GM12892 (cell line): Measurements from ENCODE around the gene ALKBH8. TPM values are rescaled to one million over a fixed set of nuclear protein-coding genes. Genes with fewer than 3 reads are reported as not detected.

ENCODE experiments used
- DNase-seq: peaks from one replicate; pipeline ENCODE4 v3.0.0; 2011; ENCODE audit not compliant: insufficient read length
- FAIRE-seq: peaks from 2 replicates; lab custom pipeline; 2011; peaks lifted over from hg19 to GRCh38; lab: Jason Lieb, UNC
- POLR2A ChIP-seq: IDR thresholded peaks from 2 replicates; pipeline ENCODE4 v1.6.1; 2011; ENCODE audit warnings: low read depth, low read length, control low read depth
- POLR2AphosphoS5 ChIP-seq: IDR thresholded peaks from 2 replicates; pipeline ENCODE4 v1.6.1; 2011; ENCODE audit warnings: low read depth, low read length, control low read depth
- TAF1 ChIP-seq: IDR thresholded peaks from 2 replicates; pipeline ENCODE4 v1.6.1; 2011; ENCODE audit warnings: low read depth, mild to moderate bottlenecking, control low read depth, low read length, borderline replicate concordance
- polyA plus RNA-seq: library from polyadenylated mRNA; unstranded; fragments of >200 nt; gene quantifications from one replicate; pipeline ENCODE4 v1.2.1, GENCODE V29; 2012; ENCODE audit warnings: missing spikeins, inconsistent platforms; ENCODE audit not compliant: missing spikeins

Gene ALKBH8, protein sequence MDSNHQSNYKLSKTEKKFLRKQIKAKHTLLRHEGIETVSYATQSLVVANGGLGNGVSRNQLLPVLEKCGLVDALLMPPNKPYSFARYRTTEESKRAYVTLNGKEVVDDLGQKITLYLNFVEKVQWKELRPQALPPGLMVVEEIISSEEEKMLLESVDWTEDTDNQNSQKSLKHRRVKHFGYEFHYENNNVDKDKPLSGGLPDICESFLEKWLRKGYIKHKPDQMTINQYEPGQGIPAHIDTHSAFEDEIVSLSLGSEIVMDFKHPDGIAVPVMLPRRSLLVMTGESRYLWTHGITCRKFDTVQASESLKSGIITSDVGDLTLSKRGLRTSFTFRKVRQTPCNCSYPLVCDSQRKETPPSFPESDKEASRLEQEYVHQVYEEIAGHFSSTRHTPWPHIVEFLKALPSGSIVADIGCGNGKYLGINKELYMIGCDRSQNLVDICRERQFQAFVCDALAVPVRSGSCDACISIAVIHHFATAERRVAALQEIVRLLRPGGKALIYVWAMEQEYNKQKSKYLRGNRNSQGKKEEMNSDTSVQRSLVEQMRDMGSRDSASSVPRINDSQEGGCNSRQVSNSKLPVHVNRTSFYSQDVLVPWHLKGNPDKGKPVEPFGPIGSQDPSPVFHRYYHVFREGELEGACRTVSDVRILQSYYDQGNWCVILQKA
- polyA plus RNA-seq, result 6.9 TPM

DNA sequence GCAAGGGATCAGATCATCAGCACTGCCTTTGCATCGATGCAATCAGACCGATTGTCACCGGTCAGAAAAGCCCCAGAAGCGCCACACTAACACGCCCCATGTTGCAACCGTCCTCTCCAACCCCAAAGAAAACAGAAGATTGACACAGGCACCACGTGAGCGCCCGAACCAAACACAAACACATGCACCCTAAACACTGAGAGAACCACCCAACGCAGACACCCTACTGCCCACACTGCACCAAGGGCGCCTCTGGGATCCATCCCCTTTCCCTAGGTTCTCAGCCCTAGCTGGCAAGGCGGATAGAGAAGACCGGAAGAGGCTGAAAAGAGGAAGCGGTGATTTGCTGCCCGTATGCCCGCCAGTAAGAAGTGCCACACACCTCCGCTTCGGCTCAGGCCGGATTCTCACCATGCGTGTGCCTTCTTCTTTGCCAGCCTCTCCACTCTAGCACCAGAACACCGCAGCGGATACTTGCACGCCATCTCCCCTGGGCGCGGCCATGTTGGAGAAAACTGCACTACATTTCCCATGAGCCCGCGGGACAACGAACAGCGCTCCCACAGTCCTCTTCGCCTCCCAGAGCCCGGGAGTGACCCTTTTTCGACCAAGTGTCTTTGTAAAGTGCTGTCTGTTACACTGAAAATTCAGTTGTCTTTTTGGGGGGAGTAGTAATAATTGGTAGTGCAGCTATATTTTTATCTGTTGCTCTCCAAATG lies at the start of gene ALKBH8:
Gene ALKBH8 (minus strand): TSS at position 517 of the 719 bp plus-strand sequence. CDS start 4,842 bp downstream, outside the sequence.
- no peak for FAIRE-seq
- DNase-seq, result no peak
- TF ChIP-seq TAF1, result 0 out of 2 replicates have a peak, but pooled peaks have one; percentile 28
- peak; percentile 57; the same call in 1 of the 2 replicates for TF ChIP-seq POLR2AphosphoS5
- TF ChIP-seq POLR2A, result peak; percentile 65

- FAIRE-seq (no peak), DNase-seq (no peak)
- TF ChIP-seq POLR2A, result no peak
- TF ChIP-seq TAF1, result no peak
- TF ChIP-seq POLR2AphosphoS5, result no peak
Measured at GRCh38 chr11:107612445-107612844, 46.9 kb upstream of the ALKBH8 start.

DNA sequence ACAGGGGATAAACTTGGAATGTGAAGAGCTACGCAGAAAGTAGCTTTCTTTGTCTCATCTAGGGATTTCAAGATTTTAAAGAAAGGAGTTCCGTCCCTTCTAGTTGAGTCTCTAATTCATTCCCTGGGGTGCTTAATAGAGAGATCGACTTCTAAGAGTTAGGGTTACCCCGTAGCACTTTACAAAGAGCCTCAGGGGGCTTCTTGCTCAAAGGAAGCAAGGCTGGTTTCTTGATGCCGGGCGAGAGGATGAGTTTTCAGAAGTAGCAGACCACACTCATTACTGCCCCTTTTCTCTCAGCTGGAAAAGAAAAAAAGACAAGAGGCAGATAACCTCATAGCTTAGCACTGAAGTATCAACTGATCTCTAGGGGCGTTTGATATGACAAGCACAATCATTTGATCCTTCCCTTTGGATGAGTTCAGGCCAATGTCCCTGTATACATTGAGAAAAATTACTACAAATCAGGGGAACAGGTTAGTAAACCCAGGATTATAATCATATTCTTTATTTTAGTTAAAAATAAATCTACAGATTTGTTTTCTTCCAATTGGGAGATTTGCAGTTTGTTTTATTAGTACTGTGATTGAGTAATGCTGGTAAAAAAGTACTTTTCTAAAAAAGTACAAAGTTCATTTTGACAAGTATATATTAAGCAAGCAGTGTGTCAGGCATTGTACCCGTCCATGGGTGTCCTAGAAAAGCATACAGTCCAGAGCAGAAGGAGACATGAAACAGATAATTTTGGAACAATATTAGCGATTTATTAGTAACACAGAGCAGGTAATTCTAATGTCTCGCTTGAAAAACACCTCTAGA lies 44.1 kb upstream of the ALKBH8 start:
- no peak for DNase-seq
- no peak for FAIRE-seq
- no peak for TF ChIP-seq TAF1
- TF ChIP-seq POLR2A, result no peak
- no peak for TF ChIP-seq POLR2AphosphoS5

GRCh38 chr11:107608809-107609208 lies 43.3 kb upstream of the ALKBH8 start:
- no peak for TF ChIP-seq POLR2AphosphoS5
- no peak for DNase-seq

GRCh38 chr11:107606141-107606540 lies 40.6 kb upstream of the ALKBH8 start:
- no peak for FAIRE-seq
- TF ChIP-seq TAF1 (no peak), POLR2AphosphoS5 (no peak), POLR2A (no peak)
- no peak for DNase-seq

More at GRCh38 chr11:107608809-107609208, 43.3 kb upstream of the ALKBH8 start:
- peak; percentile 54 for FAIRE-seq

DNA sequence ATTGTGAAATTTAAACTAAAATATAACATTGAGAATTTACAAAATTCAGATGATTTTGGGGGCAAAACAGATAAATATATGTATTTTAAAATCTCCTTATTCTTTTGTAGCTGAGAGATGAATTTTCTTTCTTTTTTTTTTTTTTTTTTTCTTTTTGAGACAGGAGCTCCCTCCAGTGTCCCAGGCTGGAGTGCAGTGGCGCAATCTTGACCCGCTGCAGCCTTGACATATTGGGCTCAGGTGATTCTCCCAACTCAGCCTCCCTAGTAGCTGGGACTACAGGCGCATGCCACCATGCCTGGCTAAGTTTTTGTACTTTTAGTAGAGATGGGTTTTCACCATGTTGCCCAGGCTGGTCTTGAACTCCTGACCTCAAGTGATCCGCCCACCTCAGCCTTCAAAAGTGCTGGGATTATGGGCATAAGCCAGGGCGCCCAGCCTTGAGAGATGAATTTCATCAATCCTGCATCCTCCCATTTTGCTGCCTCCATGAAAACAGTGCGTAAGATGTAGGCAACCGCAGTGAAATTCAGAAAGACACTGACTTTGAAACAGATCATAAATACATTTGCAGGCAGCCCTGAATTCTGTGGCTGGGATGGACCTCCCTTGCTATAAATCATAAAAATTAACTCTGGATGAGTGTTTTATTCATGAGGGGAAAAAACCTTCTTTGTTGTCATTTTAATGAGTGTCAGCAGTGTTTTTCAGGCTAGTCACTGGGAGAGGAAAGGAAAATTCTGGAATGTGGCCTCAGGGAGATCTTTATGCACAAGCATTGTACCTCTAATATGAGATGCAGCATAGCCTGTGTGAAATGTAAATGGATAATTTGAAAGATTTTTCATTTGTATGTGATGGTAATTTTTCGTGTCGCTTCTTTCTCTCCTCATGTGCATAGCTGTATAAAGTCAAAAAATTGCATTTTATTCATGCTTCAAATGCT lies 39.8 kb upstream of the ALKBH8 start:
- TF ChIP-seq TAF1, result no peak
- DNase-seq (no peak), FAIRE-seq (no peak)

GRCh38 chr11:107598225-107599139 lies 32.9 kb upstream of the ALKBH8 start:
- no peak for TF ChIP-seq POLR2A
- no peak for TF ChIP-seq POLR2AphosphoS5
- no peak for TF ChIP-seq TAF1
- FAIRE-seq, result peak; percentile 63
- no peak for DNase-seq

DNA sequence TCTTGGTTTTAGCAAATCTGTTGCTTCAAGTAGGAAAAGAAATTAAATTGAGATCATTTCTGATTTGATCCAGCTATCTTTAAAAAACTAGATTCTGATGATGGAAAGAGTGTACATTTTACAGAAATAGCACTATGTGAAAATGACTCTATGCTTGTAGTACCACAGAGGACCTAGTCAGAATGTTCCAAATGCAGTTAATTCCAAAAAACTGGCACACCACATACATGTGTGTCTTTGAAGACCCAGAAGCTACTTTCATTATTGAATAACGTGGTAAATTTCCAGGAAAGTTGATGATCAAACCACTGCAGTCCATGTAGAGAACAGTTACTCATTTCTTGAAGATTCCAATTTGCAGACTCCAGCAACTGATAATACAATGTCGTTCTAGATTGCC lies 29.2 kb upstream of the ALKBH8 start:
- DNase-seq (no peak), FAIRE-seq (peak; percentile 64)
- TF ChIP-seq POLR2AphosphoS5, result no peak
- no peak for TF ChIP-seq TAF1
- no peak for TF ChIP-seq POLR2A

- DNase-seq, result no peak
- FAIRE-seq, result peak; percentile 17
Measured at GRCh38 chr11:107593951-107594350, 28.4 kb upstream of the ALKBH8 start.

GRCh38 chr11:107592813-107593212 lies 27.3 kb upstream of the ALKBH8 start:
- FAIRE-seq (no peak), DNase-seq (no peak)
- no peak for TF ChIP-seq POLR2AphosphoS5
- no peak for TF ChIP-seq TAF1
- no peak for TF ChIP-seq POLR2A

More at GRCh38 chr11:107593951-107594350, 28.4 kb upstream of the ALKBH8 start:
- TF ChIP-seq POLR2AphosphoS5, result no peak
- TF ChIP-seq TAF1, result no peak
- TF ChIP-seq POLR2A, result no peak
